ENCODE results near the gene DDX47. TPM values are rescaled to one million over a fixed set of nuclear protein-coding genes. Genes with fewer than 3 reads are reported as not detected.

DDX47 gene
- total and polyA plus RNA-seq, 10 of the 15 experiments (the other 5 are each of a cell fraction or from before 2014, with no cell fraction given) = 84.8 to 266 (median 120) TPM

GRCh38 chr12:12813120-12814101, at the start of gene DDX47 (continued):
- TF ChIP-seq ZBTB40 (IDR thresholded peaks at IDR 0.05; ENCODE audit: borderline replicate concordance) = peak; percentile 91
- no peak for TF ChIP-seq SKIL (IDR thresholded peaks at IDR 0.05; ENCODE audit: low read depth, poor library complexity, severe bottlenecking)
- TF ChIP-seq, protein P1, sequence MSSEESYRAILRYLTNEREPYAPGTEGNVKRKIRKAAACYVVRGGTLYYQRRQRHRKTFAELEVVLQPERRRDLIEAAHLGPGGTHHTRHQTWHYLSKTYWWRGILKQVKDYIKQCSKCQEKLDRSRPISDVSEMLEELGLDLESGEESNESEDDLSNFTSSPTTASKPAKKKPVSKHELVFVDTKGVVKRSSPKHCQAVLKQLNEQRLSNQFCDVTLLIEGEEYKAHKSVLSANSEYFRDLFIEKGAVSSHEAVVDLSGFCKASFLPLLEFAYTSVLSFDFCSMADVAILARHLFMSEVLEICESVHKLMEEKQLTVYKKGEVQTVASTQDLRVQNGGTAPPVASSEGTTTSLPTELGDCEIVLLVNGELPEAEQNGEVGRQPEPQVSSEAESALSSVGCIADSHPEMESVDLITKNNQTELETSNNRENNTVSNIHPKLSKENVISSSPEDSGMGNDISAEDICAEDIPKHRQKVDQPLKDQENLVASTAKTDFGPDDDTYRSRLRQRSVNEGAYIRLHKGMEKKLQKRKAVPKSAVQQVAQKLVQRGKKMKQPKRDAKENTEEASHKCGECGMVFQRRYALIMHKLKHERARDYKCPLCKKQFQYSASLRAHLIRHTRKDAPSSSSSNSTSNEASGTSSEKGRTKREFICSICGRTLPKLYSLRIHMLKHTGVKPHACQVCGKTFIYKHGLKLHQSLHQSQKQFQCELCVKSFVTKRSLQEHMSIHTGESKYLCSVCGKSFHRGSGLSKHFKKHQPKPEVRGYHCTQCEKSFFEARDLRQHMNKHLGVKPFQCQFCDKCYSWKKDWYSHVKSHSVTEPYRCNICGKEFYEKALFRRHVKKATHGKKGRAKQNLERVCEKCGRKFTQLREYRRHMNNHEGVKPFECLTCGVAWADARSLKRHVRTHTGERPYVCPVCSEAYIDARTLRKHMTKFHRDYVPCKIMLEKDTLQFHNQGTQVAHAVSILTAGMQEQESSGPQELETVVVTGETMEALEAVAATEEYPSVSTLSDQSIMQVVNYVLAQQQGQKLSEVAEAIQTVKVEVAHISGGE (CRISPR knock-in tag; IDR thresholded peaks at IDR 0.05) = no peak
- TF ChIP-seq, protein P2, sequence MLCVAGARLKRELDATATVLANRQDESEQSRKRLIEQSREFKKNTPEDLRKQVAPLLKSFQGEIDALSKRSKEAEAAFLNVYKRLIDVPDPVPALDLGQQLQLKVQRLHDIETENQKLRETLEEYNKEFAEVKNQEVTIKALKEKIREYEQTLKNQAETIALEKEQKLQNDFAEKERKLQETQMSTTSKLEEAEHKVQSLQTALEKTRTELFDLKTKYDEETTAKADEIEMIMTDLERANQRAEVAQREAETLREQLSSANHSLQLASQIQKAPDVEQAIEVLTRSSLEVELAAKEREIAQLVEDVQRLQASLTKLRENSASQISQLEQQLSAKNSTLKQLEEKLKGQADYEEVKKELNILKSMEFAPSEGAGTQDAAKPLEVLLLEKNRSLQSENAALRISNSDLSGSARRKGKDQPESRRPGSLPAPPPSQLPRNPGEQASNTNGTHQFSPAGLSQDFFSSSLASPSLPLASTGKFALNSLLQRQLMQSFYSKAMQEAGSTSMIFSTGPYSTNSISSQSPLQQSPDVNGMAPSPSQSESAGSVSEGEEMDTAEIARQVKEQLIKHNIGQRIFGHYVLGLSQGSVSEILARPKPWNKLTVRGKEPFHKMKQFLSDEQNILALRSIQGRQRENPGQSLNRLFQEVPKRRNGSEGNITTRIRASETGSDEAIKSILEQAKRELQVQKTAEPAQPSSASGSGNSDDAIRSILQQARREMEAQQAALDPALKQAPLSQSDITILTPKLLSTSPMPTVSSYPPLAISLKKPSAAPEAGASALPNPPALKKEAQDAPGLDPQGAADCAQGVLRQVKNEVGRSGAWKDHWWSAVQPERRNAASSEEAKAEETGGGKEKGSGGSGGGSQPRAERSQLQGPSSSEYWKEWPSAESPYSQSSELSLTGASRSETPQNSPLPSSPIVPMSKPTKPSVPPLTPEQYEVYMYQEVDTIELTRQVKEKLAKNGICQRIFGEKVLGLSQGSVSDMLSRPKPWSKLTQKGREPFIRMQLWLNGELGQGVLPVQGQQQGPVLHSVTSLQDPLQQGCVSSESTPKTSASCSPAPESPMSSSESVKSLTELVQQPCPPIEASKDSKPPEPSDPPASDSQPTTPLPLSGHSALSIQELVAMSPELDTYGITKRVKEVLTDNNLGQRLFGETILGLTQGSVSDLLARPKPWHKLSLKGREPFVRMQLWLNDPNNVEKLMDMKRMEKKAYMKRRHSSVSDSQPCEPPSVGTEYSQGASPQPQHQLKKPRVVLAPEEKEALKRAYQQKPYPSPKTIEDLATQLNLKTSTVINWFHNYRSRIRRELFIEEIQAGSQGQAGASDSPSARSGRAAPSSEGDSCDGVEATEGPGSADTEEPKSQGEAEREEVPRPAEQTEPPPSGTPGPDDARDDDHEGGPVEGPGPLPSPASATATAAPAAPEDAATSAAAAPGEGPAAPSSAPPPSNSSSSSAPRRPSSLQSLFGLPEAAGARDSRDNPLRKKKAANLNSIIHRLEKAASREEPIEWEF (IDR thresholded peaks at IDR 0.05; ENCODE audit: insufficient replicate concordance, low read depth, low read length) = peak; percentile 10
- no peak for TF ChIP-seq CEBPZ (IDR thresholded peaks at IDR 0.05; ENCODE audit: low read depth, low read length)
- TF ChIP-seq RB1 (IDR thresholded peaks at IDR 0.05; ENCODE audit: borderline replicate concordance) = peak; percentile 54; the same call in 1 of the 2 replicates

All from GM12878 (cell line).